ENCODE results near the gene SP2.

SP2 gene

DNA sequence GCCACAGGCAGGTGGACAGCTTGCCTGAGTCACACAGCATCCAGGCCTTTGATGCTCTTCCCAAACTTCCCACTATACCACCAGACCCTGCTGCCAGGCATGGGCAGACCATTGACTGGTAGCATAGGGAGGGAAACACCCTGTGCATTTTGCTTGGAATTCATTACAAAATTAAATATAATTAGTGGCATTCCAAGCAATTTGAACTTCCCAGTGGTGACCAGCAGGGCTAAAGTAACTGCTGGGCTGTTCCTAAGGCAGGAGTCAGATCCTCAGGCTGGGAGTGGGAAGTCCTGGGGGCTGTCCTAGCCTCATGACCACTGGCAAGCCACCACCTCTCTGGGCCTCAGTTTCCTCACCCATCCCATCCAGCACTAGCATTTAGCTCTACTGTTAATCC lies 57.9 kb downstream of the SP2 start:
- no peak overlapping the region for H3K9ac ChIP-seq (ENCODE audit: low read length in 2 of 2)
- H3K4me3 ChIP-seq (ENCODE audit: low read length in 2 of 2): no peak overlapping the region
- H3K9me3 ChIP-seq (ENCODE audit: control insufficient read depth in 2 of 2, low read length in 2 of 2): no peaks in the 10 kb centered on the region
- H3K27me3 ChIP-seq (ENCODE audit: control insufficient read depth in 1 of 2, insufficient read depth in 2 of 2, low read length in 2 of 2): no peaks in the 10 kb centered on the region
- peaks cover 12% of the 10 kb centered on the region for H3K4me1 ChIP-seq (ENCODE audit: control insufficient read depth, insufficient read depth, low read length)
- H3K36me3 ChIP-seq (ENCODE audit: control insufficient read depth in 2 of 2, insufficient read depth in 2 of 2, low read length in 2 of 2): no peaks in the 10 kb centered on the region
- H3K27ac ChIP-seq (ENCODE audit: low read length): no peak overlapping the region

DNA sequence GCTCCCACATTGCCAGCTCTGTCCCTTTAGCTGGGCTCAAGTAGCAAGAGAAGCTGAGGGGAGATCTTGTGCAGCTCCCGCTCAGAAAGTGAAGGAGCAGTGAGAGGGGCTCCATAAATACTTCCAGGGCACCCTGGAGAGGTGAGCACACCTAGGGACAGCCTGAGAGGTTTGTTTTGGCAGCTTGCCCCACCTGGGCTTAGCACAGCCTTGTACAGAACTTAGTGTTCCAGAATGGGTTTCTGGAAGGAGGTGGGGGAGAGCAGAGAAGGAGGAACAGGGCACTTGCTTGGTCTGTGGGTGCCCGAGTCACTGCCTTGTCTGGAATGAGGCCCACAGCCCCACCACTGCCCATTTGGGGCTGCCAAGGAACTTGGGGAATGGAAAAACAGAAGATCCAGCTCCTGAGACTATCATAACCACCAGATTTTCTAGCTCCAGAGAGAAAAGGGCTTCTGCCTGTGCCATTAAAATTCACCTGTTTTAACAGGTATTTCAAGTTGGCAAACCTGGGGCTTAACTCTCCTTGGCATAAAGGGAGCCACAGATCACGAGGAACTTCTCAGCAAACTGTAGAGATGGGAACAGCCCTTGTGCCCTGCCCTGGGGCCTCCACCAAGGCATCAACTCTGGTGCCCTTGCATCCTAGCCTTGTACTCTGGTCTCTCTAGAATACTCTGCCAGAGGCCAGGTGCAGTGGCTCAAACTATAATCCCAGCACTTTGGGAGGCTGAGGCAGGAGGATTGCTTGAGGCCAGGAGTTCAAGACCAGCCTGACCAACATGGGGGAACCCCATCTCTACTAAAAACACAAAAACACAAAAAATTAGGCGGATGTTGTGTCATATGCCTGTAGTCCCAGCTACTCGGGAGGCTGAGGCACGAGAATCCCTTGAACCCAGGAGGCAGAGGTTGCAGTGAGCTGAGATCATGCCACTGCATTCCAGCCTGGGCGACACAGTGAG lies 59.7 kb downstream of the SP2 start:
- Histone ChIP-seq H3K27ac (ENCODE audit: low read length) (no peak overlapping the region), H3K9ac (ENCODE audit: low read length in 2 of 2) (peak overlapping the region in 1 of 2 donors; percentile 21), H3K9me3 (ENCODE audit: control insufficient read depth in 2 of 2, low read length in 2 of 2) (no peaks in the 10 kb centered on the region), H3K27me3 (ENCODE audit: control insufficient read depth in 1 of 2, insufficient read depth in 2 of 2, low read length in 2 of 2) (no peaks in the 10 kb centered on the region), H3K4me3 (ENCODE audit: low read length in 2 of 2) (no peak overlapping the region), H3K4me1 (ENCODE audit: control insufficient read depth, insufficient read depth, low read length) (no peaks in the 10 kb centered on the region), H3K36me3 (ENCODE audit: control insufficient read depth in 2 of 2, insufficient read depth in 2 of 2, low read length in 2 of 2) (no peaks in the 10 kb centered on the region)

DNA sequence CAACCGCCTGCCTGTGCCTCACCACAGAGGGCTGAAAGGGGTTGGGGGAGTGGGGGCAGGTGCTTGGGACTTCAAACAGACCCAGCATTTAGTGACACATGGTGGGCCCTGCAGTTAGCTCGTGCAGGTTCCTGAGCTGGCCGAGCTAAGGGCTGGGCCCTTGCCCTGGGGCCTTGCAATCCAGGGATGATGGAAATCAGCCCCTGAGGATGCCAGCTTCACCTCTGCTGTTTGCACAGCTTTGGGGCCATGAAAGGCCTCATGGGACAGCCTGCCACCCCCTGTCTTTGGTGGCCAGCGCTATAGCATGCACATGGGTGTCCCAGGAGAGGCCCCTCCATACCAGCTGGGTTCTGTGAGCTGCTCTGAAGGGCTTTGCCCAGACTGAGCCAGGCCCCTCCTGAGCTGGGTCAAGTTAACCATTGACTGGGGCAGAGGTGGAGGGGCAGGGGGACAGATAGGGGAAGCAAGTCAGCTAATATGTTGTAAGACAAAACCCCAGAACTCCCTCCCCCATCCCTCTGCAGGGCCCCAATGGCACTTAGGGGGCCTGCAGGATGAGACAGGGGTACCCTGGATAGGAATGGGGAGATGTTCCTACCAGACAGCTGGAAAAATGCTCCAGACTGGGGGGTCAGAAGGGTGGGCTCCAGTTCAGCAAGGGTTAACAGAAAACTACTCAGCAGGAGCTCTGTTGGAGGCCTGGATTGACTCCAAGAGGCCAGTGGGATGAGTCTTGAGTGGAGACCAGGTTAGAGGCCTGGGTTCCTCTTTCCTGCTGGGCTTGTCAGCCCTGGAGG lies 61.0 kb downstream of the SP2 start:
- Histone ChIP-seq H3K9me3 (ENCODE audit: control insufficient read depth in 2 of 2, low read length in 2 of 2) (no peaks in the 10 kb centered on the region), H3K27me3 (ENCODE audit: control insufficient read depth in 1 of 2, insufficient read depth in 2 of 2, low read length in 2 of 2) (no peaks in the 10 kb centered on the region), H3K4me1 (ENCODE audit: control insufficient read depth, insufficient read depth, low read length) (no peaks in the 10 kb centered on the region), H3K9ac (ENCODE audit: low read length in 2 of 2) (no peak overlapping the region), H3K4me3 (ENCODE audit: low read length in 2 of 2) (no peak overlapping the region), H3K36me3 (ENCODE audit: control insufficient read depth in 2 of 2, insufficient read depth in 2 of 2, low read length in 2 of 2) (no peaks in the 10 kb centered on the region), H3K27ac (ENCODE audit: low read length) (no peak overlapping the region)

DNA sequence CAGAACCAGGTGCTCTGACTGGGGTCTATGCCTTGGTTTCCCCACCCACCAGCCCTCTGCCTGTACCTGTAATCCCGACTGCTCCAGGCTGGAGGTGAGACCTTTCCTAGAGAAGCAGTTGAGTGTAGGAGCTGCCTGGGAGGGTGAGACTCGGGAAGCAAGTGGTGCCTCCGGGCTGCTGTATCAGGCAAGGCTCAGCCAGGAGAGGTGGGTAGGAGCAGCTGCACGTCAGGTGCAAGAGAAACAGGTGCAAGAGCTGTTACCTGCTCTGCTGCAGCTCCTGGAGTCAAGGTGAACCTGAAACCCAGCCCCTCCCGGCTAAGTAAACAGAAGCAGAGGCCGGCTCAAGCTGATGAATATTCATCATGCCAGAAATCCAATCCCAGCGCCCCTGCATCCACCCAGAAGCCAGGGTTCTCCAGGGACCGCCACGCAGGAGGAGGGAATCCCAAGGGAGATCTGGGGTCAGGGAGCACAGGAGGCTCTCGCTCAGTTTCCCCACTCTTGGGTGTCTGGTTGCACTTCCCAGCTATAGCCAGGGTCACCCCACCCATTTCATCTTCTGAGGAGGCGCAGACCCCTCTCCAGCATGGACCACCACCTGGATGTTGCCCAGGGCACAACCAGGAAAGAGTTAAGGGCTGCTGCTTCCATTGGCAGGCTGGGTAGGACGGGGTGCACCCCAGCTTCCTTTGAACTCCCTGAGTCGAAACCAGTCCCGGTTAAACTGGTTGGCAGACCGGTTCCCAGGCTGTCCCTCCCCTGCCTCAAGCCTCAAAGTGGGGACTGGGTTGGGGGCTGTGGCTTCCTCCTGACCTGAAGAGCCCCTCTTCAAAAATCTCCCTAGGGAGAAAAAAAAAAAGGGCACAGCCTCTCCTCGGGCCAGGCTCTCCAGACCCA lies 61.8 kb downstream of the SP2 start, which contains the start of gene PRR15L:
Gene PRR15L, minus strand, starts transcription at position 293 of the 900 bp plus-strand sequence. CDS start 4,649 bp downstream, outside the sequence.
- H3K4me3 ChIP-seq (ENCODE audit: low read length in 2 of 2): no peak within 1 kb of the TSS
- no peaks in the 10 kb centered on the region for H3K4me1 ChIP-seq (ENCODE audit: control insufficient read depth, insufficient read depth, low read length)
- no peaks in the 10 kb centered on the region for H3K27me3 ChIP-seq (ENCODE audit: control insufficient read depth in 1 of 2, insufficient read depth in 2 of 2, low read length in 2 of 2)
- no peak within 1 kb of the TSS for H3K9ac ChIP-seq (ENCODE audit: low read length in 2 of 2)
- H3K36me3 ChIP-seq (ENCODE audit: control insufficient read depth in 2 of 2, insufficient read depth in 2 of 2, low read length in 2 of 2): no peaks in the 10 kb centered on the region
- no peak within 1 kb of the TSS for H3K27ac ChIP-seq (ENCODE audit: low read length)
- no peaks in the 10 kb centered on the region for H3K9me3 ChIP-seq (ENCODE audit: control insufficient read depth in 2 of 2, low read length in 2 of 2)

DNA sequence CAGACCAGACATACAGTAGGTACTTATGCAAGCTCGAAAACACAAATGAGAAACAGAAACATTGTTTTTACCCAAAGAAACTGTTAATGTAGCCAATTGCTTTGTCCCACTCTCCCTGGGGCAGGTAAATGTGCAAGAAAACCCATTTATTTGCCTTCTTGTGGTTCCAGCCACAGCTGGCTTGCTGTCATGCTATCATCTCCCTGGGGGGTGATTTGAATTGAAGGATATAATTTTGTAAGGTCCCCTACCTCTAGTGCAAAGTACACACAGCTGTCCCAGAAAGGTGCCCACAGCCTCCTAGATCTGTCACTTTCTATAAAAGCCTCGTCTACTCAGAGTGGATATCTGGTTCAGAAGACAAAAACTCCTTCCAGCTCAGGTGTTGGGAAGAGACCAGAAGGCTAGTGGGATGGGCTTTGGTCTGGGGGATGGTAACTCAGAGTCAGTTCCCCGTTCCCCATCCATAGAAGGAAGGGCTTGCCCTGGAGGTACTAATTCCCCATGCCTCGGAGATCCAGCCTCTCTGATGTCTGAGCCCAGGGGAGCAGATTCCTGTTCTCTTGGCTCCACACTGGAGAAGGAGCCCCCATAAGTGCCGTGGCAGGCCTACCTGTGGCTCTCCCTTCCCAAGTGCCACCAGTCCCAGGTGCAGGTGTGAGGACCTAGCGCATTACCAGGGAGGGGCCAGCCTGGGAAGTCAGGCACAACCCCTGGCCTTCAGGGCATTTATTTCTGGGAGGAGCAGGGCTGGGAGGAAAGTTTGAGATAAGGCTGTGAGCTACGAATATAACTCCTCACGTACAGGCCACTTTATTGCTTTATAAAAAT lies 64.0 kb downstream of the SP2 start:
- Histone ChIP-seq H3K27me3 (ENCODE audit: control insufficient read depth in 1 of 2, insufficient read depth in 2 of 2, low read length in 2 of 2) (no peaks in the 10 kb centered on the region), H3K4me3 (ENCODE audit: low read length in 2 of 2) (no peak overlapping the region), H3K36me3 (ENCODE audit: control insufficient read depth in 2 of 2, insufficient read depth in 2 of 2, low read length in 2 of 2) (no peaks in the 10 kb centered on the region), H3K9ac (ENCODE audit: low read length in 2 of 2) (no peak overlapping the region), H3K27ac (ENCODE audit: low read length) (no peak overlapping the region), H3K4me1 (ENCODE audit: control insufficient read depth, insufficient read depth, low read length) (no peaks in the 10 kb centered on the region), H3K9me3 (ENCODE audit: control insufficient read depth in 2 of 2, low read length in 2 of 2) (no peaks in the 10 kb centered on the region)

DNA sequence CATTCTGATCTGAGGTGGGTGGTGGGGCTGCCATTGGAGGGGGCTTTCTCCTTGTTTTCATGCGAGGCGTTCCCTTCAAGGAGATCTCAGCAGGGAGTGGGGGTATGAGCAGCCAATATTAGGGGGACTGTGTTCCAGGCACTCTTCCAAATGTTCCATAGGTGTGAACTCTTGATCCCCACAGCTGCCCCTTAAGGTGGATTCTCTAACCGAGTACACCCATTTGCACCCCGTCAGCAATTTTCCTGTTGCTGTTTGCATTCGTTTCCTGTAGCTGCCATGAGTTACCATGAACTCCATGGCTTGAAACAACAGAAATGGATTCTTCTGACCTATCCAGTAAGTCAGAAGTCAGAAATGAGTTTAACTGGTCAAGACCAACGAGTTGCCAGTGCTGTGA lies 65.4 kb downstream of the SP2 start:
- no peak overlapping the region for H3K9ac ChIP-seq (ENCODE audit: low read length in 2 of 2)

DNA sequence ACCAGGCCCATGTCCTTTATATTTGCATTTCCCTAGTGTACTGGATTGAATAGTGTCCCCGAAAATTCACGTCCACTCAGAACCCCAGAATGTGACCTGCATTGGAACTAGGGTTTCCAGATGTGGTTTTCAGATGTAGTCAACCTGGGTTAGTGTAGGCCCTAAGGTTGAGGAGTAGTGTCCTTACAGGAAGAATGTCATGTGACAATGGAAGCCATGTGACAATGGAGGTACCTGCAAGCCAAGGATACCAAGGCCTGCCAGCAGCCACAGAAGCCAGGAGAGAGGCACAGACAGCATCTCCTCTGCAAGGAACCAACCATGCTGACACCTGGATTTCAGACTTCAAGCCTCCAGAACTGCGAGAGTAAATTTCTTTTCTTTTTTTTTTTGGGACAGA lies 66.9 kb downstream of the SP2 start:
- no peak overlapping the region for H3K4me3 ChIP-seq (ENCODE audit: low read length in 2 of 2)
- no peaks in the 10 kb centered on the region for H3K4me1 ChIP-seq (ENCODE audit: control insufficient read depth, insufficient read depth, low read length)
- no peaks in the 10 kb centered on the region for H3K9me3 ChIP-seq (ENCODE audit: control insufficient read depth in 2 of 2, low read length in 2 of 2)
- no peaks in the 10 kb centered on the region for H3K36me3 ChIP-seq (ENCODE audit: control insufficient read depth in 2 of 2, insufficient read depth in 2 of 2, low read length in 2 of 2)
- no peaks in the 10 kb centered on the region for H3K27me3 ChIP-seq (ENCODE audit: control insufficient read depth in 1 of 2, insufficient read depth in 2 of 2, low read length in 2 of 2)
- no peak overlapping the region for H3K9ac ChIP-seq (ENCODE audit: low read length in 2 of 2)
- no peak overlapping the region for H3K27ac ChIP-seq (ENCODE audit: low read length)

More for the DNA sequence above, 65.4 kb downstream of the SP2 start:
- Histone ChIP-seq H3K4me3 (ENCODE audit: low read length in 2 of 2) (no peak overlapping the region), H3K27me3 (ENCODE audit: control insufficient read depth in 1 of 2, insufficient read depth in 2 of 2, low read length in 2 of 2) (no peaks in the 10 kb centered on the region), H3K4me1 (ENCODE audit: control insufficient read depth, insufficient read depth, low read length) (no peaks in the 10 kb centered on the region), H3K36me3 (ENCODE audit: control insufficient read depth in 2 of 2, insufficient read depth in 2 of 2, low read length in 2 of 2) (no peaks in the 10 kb centered on the region), H3K27ac (ENCODE audit: low read length) (no peak overlapping the region), H3K9me3 (ENCODE audit: control insufficient read depth in 2 of 2, low read length in 2 of 2) (no peaks in the 10 kb centered on the region)

DNA sequence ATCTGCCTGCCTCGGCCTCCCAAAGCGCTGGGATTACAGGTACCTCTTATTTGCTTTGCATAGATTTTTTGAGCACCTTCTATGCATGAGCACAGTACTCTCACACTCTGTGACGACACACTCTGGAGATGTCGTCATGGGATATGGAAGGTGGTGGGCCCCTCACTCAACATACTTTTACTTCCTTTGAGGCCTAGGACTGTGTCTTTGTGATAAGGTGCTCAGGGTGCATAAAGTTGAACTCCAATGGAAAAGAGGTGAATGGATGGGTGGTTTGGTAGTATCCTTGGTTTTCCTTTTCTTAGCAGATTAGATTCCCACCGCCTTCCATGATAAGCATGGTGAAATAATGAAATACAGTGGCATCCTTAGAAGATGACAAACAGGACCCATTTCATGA lies 68.8 kb downstream of the SP2 start:
- no peak overlapping the region for H3K9ac ChIP-seq (ENCODE audit: low read length in 2 of 2)
- H3K27me3 ChIP-seq (ENCODE audit: control insufficient read depth in 1 of 2, insufficient read depth in 2 of 2, low read length in 2 of 2): peaks cover 0 to 2% of the 10 kb centered on the region in 2 donors
- no peak overlapping the region for H3K27ac ChIP-seq (ENCODE audit: low read length)
- H3K4me1 ChIP-seq (ENCODE audit: control insufficient read depth, insufficient read depth, low read length): no peaks in the 10 kb centered on the region
- no peaks in the 10 kb centered on the region for H3K36me3 ChIP-seq (ENCODE audit: control insufficient read depth in 2 of 2, insufficient read depth in 2 of 2, low read length in 2 of 2)
- no peaks in the 10 kb centered on the region for H3K9me3 ChIP-seq (ENCODE audit: control insufficient read depth in 2 of 2, low read length in 2 of 2)
- no peak overlapping the region for H3K4me3 ChIP-seq (ENCODE audit: low read length in 2 of 2)

DNA sequence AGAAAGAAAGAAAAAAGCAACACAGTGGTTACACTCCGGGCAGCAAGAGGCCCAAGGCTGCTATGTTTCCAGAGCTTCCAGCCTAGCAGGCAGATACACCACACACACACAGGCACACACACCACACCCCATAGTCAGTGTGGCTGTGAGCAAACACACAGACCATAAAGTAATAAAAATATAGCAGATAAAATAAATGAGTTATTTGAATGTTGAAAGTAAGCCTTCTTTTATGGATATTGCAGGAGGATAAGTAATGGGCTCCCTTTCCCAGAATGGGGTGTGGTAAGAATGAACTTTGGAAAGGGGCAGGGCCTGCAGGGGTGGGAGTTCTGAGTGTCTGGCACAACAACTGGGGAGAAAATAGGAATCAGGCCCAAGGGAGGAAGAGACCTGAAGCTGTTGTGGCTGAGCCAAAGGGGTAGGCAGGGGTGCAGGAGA lies 70.1 kb downstream of the SP2 start:
- Histone ChIP-seq H3K9me3 (ENCODE audit: control insufficient read depth in 2 of 2, low read length in 2 of 2) (no peaks in the 10 kb centered on the region), H3K4me1 (ENCODE audit: control insufficient read depth, insufficient read depth, low read length) (peaks cover 6% of the 10 kb centered on the region), H3K27me3 (ENCODE audit: control insufficient read depth in 1 of 2, insufficient read depth in 2 of 2, low read length in 2 of 2) (peaks cover 0 to 2% of the 10 kb centered on the region in 2 donors), H3K27ac (ENCODE audit: low read length) (no peak overlapping the region), H3K4me3 (ENCODE audit: low read length in 2 of 2) (no peak overlapping the region), H3K9ac (ENCODE audit: low read length in 2 of 2) (no peak overlapping the region), H3K36me3 (ENCODE audit: control insufficient read depth in 2 of 2, insufficient read depth in 2 of 2, low read length in 2 of 2) (no peaks in the 10 kb centered on the region)
